Effector memory CD4-positive, alpha-beta T cell (primary cell): ENCODE measurements around the gene HCN4.

Source experiments
- DNase-seq, 3 donors: peaks; one replicate each; pipeline ENCODE4 v3.0.0-alpha.2; 2020
- H3K27ac ChIP-seq: 2 replicates; pipeline ENCODE4 v1.7.0; 2013; ENCODE audit warnings: mild to moderate bottlenecking, low read length, moderate library complexity; ENCODE audit not compliant: insufficient read depth, poor library complexity, severe bottlenecking
- H3K27me3 ChIP-seq: replicated peaks from 2 replicates; pipeline ENCODE4 v1.7.0; 2013; ENCODE audit warnings: mild to moderate bottlenecking, low read length; ENCODE audit not compliant: insufficient read depth, control insufficient read depth, poor library complexity, severe bottlenecking
- H3K36me3 ChIP-seq: 2 replicates; pipeline ENCODE4 v1.7.0; 2013; ENCODE audit warnings: mild to moderate bottlenecking, low read length, moderate library complexity; ENCODE audit not compliant: control insufficient read depth, insufficient read depth
- H3K4me1 ChIP-seq: 2 replicates; pipeline ENCODE4 v1.7.0; 2013; ENCODE audit warnings: low read length, mild to moderate bottlenecking; ENCODE audit not compliant: control insufficient read depth, insufficient read depth, poor library complexity, severe bottlenecking
- H3K4me3 ChIP-seq: 2 replicates; pipeline ENCODE4 v1.7.0; 2013; ENCODE audit warnings: low read length, low read depth, mild to moderate bottlenecking; ENCODE audit not compliant: insufficient read depth, poor library complexity, severe bottlenecking
- H3K9me3 ChIP-seq: 2 replicates; pipeline ENCODE4 v1.7.0; 2013; ENCODE audit warnings: mild to moderate bottlenecking, low read length, moderate library complexity; ENCODE audit not compliant: control insufficient read depth

Gene HCN4

GRCh38 chr15:73337187-73337586 is 31.6 kb downstream of the HCN4 start:
- Histone ChIP-seq H3K9me3 (no peaks in the 10 kb centered on the region), H3K4me1 (no peaks in the 10 kb centered on the region), H3K36me3 (no peaks in the 10 kb centered on the region), H3K27ac (no peak overlapping the region), H3K27me3 (no peaks in the 10 kb centered on the region), H3K4me3 (no peak overlapping the region)
- DNase-seq, result no peak

GRCh38 chr15:73336756-73337155 is 32.0 kb downstream of the HCN4 start:
- Histone ChIP-seq H3K27ac (no peak overlapping the region), H3K9me3 (no peaks in the 10 kb centered on the region), H3K4me3 (no peak overlapping the region), H3K4me1 (no peaks in the 10 kb centered on the region), H3K27me3 (no peaks in the 10 kb centered on the region), H3K36me3 (no peaks in the 10 kb centered on the region)
- no peak for DNase-seq

- H3K4me3 ChIP-seq, result no peak overlapping the region
- H3K27ac ChIP-seq, result no peak overlapping the region
- no peaks in the 10 kb centered on the region for H3K4me1 ChIP-seq
- no peaks in the 10 kb centered on the region for H3K9me3 ChIP-seq
- no peaks in the 10 kb centered on the region for H3K36me3 ChIP-seq
- H3K27me3 ChIP-seq, result no peaks in the 10 kb centered on the region
- no peak for DNase-seq
Observed at GRCh38 chr15:73335471-73335870, 33.3 kb downstream of the HCN4 start.

- no peak overlapping the region for H3K4me3 ChIP-seq
- H3K36me3 ChIP-seq, result no peaks in the 10 kb centered on the region
- no peak overlapping the region for H3K27ac ChIP-seq
- no peak for DNase-seq
- no peaks in the 10 kb centered on the region for H3K9me3 ChIP-seq
- H3K4me1 ChIP-seq, result no peaks in the 10 kb centered on the region
- H3K27me3 ChIP-seq, result no peaks in the 10 kb centered on the region
Observed at GRCh38 chr15:73335026-73335425, 33.7 kb downstream of the HCN4 start.

GRCh38 chr15:73334086-73334485 is 34.7 kb downstream of the HCN4 start:
- Histone ChIP-seq H3K36me3 (no peaks in the 10 kb centered on the region), H3K9me3 (no peaks in the 10 kb centered on the region), H3K27me3 (no peaks in the 10 kb centered on the region), H3K27ac (no peak overlapping the region), H3K4me3 (no peak overlapping the region), H3K4me1 (no peaks in the 10 kb centered on the region)
- no peak for DNase-seq

GRCh38 chr15:73333001-73333400 is 35.8 kb downstream of the HCN4 start:
- no peak overlapping the region for H3K4me3 ChIP-seq
- H3K9me3 ChIP-seq, result no peaks in the 10 kb centered on the region
- no peak for DNase-seq
- H3K27ac ChIP-seq, result no peak overlapping the region
- no peaks in the 10 kb centered on the region for H3K36me3 ChIP-seq
- H3K4me1 ChIP-seq, result no peaks in the 10 kb centered on the region
- H3K27me3 ChIP-seq, result no peaks in the 10 kb centered on the region

- H3K27me3 ChIP-seq, result no peaks in the 10 kb centered on the region
- DNase-seq, result no peak
- H3K27ac ChIP-seq, result no peak overlapping the region
- H3K4me3 ChIP-seq, result no peak overlapping the region
- H3K9me3 ChIP-seq, result no peaks in the 10 kb centered on the region
- H3K36me3 ChIP-seq, result no peaks in the 10 kb centered on the region
- no peaks in the 10 kb centered on the region for H3K4me1 ChIP-seq
Observed at GRCh38 chr15:73331991-73332925, 36.5 kb downstream of the HCN4 start.

- no peaks in the 10 kb centered on the region for H3K27me3 ChIP-seq
- no peak overlapping the region for H3K27ac ChIP-seq
- DNase-seq, result no peak
- H3K36me3 ChIP-seq, result no peaks in the 10 kb centered on the region
- H3K4me3 ChIP-seq, result no peak overlapping the region
- H3K4me1 ChIP-seq, result no peaks in the 10 kb centered on the region
- no peaks in the 10 kb centered on the region for H3K9me3 ChIP-seq
Observed at GRCh38 chr15:73331501-73331900, 37.3 kb downstream of the HCN4 start.

- no peak for DNase-seq
- Histone ChIP-seq H3K9me3 (no peaks in the 10 kb centered on the region), H3K36me3 (no peaks in the 10 kb centered on the region), H3K27me3 (no peaks in the 10 kb centered on the region), H3K4me3 (no peak overlapping the region), H3K4me1 (no peaks in the 10 kb centered on the region), H3K27ac (no peak overlapping the region)
Observed at GRCh38 chr15:73330206-73331051, 38.3 kb downstream of the HCN4 start.
